Measurements from ENCODE around the gene SDK1. TPM values are rescaled to one million over a fixed set of nuclear protein-coding genes. Genes with fewer than 3 reads are reported as not detected.
"Not testable (repeated sequence)": the region's sequence is repeated elsewhere in the genome, so short reads cannot be mapped to it uniquely, and the experiment has no call there.

The SDK1 gene
- total RNA-seq, 1 donor from 2014 or later = 5.4 TPM

DNA sequence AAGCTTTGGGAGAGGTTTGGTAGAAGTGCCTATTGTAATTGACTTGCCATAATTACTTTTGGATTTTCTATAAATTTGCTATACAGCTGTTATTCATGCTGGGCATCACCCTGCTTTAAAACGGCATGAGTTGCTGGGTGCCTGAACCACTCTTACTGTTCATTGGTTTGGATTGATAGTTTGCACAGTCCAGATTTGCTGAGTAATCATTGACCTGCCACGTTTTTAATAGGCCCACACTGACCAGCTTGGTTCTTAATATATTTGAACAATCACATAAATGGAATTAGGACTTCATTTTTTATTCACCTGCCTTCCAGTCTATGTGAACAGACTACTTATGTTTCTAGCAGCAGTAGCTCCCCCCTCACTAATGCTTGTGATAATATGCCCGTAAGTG lies 630.8 kb downstream of the SDK1 start:
- no peaks in the 10 kb centered on the region for H3K4me1 Mint-ChIP-seq (ENCODE audit: unreplicated experiment)
- no peak for DNase-seq (ENCODE audit: extremely low spot score, unreplicated experiment)
- H3K36me3 Mint-ChIP-seq (ENCODE audit: unreplicated experiment) = no peaks in the 10 kb centered on the region
- H3K27me3 Mint-ChIP-seq (ENCODE audit: unreplicated experiment) = no peaks in the 10 kb centered on the region
- peaks cover 10% of the 10 kb centered on the region for H3K9me3 Mint-ChIP-seq (ENCODE audit: unreplicated experiment)
- no peak overlapping the region for H3K27ac Mint-ChIP-seq (ENCODE audit: unreplicated experiment)
- TF ChIP-seq, protein P1, sequence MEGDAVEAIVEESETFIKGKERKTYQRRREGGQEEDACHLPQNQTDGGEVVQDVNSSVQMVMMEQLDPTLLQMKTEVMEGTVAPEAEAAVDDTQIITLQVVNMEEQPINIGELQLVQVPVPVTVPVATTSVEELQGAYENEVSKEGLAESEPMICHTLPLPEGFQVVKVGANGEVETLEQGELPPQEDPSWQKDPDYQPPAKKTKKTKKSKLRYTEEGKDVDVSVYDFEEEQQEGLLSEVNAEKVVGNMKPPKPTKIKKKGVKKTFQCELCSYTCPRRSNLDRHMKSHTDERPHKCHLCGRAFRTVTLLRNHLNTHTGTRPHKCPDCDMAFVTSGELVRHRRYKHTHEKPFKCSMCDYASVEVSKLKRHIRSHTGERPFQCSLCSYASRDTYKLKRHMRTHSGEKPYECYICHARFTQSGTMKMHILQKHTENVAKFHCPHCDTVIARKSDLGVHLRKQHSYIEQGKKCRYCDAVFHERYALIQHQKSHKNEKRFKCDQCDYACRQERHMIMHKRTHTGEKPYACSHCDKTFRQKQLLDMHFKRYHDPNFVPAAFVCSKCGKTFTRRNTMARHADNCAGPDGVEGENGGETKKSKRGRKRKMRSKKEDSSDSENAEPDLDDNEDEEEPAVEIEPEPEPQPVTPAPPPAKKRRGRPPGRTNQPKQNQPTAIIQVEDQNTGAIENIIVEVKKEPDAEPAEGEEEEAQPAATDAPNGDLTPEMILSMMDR (IDR thresholded peaks at IDR 0.05) = no peak
- H3K4me3 Mint-ChIP-seq (ENCODE audit: unreplicated experiment) = no peak overlapping the region

DNA sequence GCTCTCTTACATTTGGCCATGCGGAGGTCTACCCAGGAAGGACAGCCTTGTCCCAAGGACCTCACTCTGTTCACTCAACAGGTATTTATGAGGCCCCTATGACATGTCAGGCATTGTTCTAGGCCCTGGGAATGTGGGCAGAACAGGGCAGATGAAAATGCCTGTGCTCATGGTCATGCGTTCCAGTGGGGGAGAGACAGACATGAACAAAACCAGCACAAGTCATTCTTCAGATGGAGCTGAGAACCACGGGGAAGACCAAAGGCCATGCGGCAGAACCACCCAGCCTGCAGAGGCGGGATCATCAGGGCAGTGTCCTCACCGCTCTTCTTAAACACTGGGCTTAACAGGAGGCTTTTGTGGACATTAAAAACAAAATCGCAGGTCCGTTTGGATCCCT lies 636.1 kb downstream of the SDK1 start:
- Mint-ChIP-seq H3K4me3 (ENCODE audit: unreplicated experiment) (no peak overlapping the region), H3K9me3 (ENCODE audit: unreplicated experiment) (peaks cover 13% of the 10 kb centered on the region)
- TF ChIP-seq, protein P1 (IDR thresholded peaks at IDR 0.05) = no peak

DNA sequence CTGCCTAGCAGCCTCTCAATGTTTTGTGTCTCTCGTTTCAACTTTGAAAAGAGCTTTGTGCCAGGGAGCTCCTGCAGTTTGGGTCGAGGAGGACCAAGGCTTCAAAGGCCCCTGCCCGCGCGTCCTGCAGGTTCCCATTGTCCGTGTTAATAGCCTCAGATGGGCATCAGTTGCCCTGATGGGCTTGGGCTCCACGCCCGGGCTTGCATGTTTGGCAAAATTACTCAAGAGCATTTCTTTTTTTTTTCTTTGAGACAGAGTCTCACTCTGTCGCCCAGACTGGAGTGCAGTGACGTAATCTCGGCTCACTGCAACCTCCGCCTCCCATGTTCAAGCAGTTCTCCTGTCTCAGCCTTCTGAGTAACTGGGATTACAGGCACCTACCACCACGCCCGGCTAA lies 636.6 kb downstream of the SDK1 start:
- H3K27ac Mint-ChIP-seq (ENCODE audit: unreplicated experiment) = no peak overlapping the region
- no peaks in the 10 kb centered on the region for H3K36me3 Mint-ChIP-seq (ENCODE audit: unreplicated experiment)
- H3K4me1 Mint-ChIP-seq (ENCODE audit: unreplicated experiment) = no peaks in the 10 kb centered on the region
- DNase-seq (ENCODE audit: extremely low spot score, unreplicated experiment) = peak; percentile 56
- no peaks in the 10 kb centered on the region for H3K27me3 Mint-ChIP-seq (ENCODE audit: unreplicated experiment)
- H3K9me3 Mint-ChIP-seq (ENCODE audit: unreplicated experiment) = peaks cover 13% of the 10 kb centered on the region
- no peak overlapping the region for H3K4me3 Mint-ChIP-seq (ENCODE audit: unreplicated experiment)
- TF ChIP-seq, protein P1 (IDR thresholded peaks at IDR 0.05) = no peak

More for the DNA sequence above, 636.1 kb downstream of the SDK1 start:
- H3K27me3 Mint-ChIP-seq (ENCODE audit: unreplicated experiment) = no peaks in the 10 kb centered on the region
- no peaks in the 10 kb centered on the region for H3K36me3 Mint-ChIP-seq (ENCODE audit: unreplicated experiment)
- DNase-seq (ENCODE audit: extremely low spot score, unreplicated experiment) = peak; percentile 62
- H3K27ac Mint-ChIP-seq (ENCODE audit: unreplicated experiment) = no peak overlapping the region
- no peaks in the 10 kb centered on the region for H3K4me1 Mint-ChIP-seq (ENCODE audit: unreplicated experiment)

DNA sequence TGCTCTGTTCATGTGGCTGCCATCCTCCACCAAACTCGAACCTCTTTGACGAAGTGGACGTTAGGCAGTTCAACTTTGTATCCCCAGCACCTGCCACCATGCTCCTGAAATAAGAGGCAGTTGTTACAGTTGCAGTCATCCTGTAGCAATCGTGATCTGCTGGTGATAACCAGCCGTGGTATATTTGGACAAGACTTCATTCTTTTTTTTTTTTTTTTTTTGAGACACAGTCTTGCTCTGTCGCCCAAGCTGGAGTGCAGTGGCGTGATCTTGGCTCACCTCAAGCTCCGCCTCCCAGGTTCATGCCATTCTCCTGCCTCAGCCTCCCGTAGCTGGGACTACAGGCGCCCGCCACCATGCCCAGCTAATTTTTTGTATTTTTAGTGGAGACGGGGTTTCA lies 640.7 kb downstream of the SDK1 start:
- not testable (repeated sequence) for H3K27me3 Mint-ChIP-seq (ENCODE audit: unreplicated experiment); DNase-seq (ENCODE audit: extremely low spot score, unreplicated experiment); H3K36me3 Mint-ChIP-seq (ENCODE audit: unreplicated experiment); H3K4me3 Mint-ChIP-seq (ENCODE audit: unreplicated experiment); H3K27ac Mint-ChIP-seq (ENCODE audit: unreplicated experiment)
- peaks cover 12% of the 10 kb centered on the region for H3K4me1 Mint-ChIP-seq (ENCODE audit: unreplicated experiment)
- peaks cover 13% of the 10 kb centered on the region for H3K9me3 Mint-ChIP-seq (ENCODE audit: unreplicated experiment)

DNA sequence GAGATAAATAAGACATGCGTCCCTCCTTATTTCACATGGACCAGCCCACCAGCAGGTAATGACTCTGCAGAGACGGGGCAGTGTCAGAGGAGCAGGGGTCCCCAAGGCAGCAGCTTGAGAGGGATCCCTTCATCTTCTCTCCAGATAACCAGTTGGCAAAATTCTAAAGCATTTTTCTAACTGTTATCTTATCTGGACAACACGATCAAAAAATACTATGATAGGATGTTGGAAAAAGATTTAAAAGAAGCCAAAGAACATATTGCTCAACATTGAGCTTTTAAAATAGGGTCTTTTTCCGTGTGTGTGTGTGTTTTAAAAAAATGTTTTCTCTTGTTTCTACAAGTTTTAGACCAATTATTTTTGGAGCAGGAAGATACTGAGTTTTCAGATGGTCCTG lies 641.2 kb downstream of the SDK1 start:
- H3K4me1 Mint-ChIP-seq (ENCODE audit: unreplicated experiment) = peaks cover 12% of the 10 kb centered on the region

More for the DNA sequence above, 641.2 kb downstream of the SDK1 start:
- DNase-seq (ENCODE audit: extremely low spot score, unreplicated experiment) = no peak
- H3K36me3 Mint-ChIP-seq (ENCODE audit: unreplicated experiment) = peaks cover 2% of the 10 kb centered on the region
- peaks cover 13% of the 10 kb centered on the region for H3K9me3 Mint-ChIP-seq (ENCODE audit: unreplicated experiment)
- H3K4me3 Mint-ChIP-seq (ENCODE audit: unreplicated experiment) = no peak overlapping the region
- H3K27me3 Mint-ChIP-seq (ENCODE audit: unreplicated experiment) = no peaks in the 10 kb centered on the region
- no peak overlapping the region for H3K27ac Mint-ChIP-seq (ENCODE audit: unreplicated experiment)
- TF ChIP-seq, protein P1 (IDR thresholded peaks at IDR 0.05) = no peak

Data from osteocyte (in vitro differentiated cells).